GM12878 (cell line): Measurements from ENCODE around the gene SRC.

ENCODE experiments used
- CHD1 ChIP-seq: IDR thresholded peaks from 2 replicates; pipeline ENCODE4 v1.6.1; 2012; ENCODE audit warnings: low read depth, low read length, improper control_type of control experiment
- CREB1 ChIP-seq: IDR thresholded peaks from 2 replicates; pipeline ENCODE4 v1.6.1; 2012; ENCODE audit warnings: low read depth, mild to moderate bottlenecking, inconsistent platforms
- CTCF ChIP-seq, 3 experiments: IDR thresholded peaks in 2 of 3; conservative IDR thresholded peaks in 1 of 3; 2 replicates each; pipeline ENCODE4 v1.5.1; 2011; ENCODE audit warnings: low read depth in 3 of 3, low read length in 3 of 3, mild to moderate bottlenecking in 3 of 3, control low read depth in 2 of 3, moderate library complexity in 2 of 3, inconsistent platforms in 1 of 3, mixed read lengths in 1 of 3; ENCODE audit not compliant: control insufficient read depth in 2 of 3, insufficient read depth in 1 of 3; ENCODE audit errors: extremely low read depth in 1 of 3
- HDAC2 ChIP-seq: fragments of 200-600 bp; sonication (generic); IDR thresholded peaks from 2 replicates; pipeline ENCODE4 v1.6.1; 2017
- JUND ChIP-seq: IDR thresholded peaks from 2 replicates; pipeline ENCODE4 v1.6.1; 2012; ENCODE audit warnings: low read depth, mild to moderate bottlenecking, low read length, improper control_type of control experiment, moderate library complexity
- NFYB ChIP-seq: IDR thresholded peaks from 2 replicates; pipeline ENCODE4 v1.6.1; 2011; ENCODE audit warnings: low read depth, mild to moderate bottlenecking, low read length, improper control_type of control experiment, moderate library complexity; ENCODE audit not compliant: insufficient read depth
- NKRF ChIP-seq: fragments of 450-650 bp; conservative IDR thresholded peaks from 2 replicates; pipeline ENCODE4 v1.6.1; 2017; ENCODE audit warnings: mild to moderate bottlenecking, moderate library complexity
- NRF1 ChIP-seq: conservative IDR thresholded peaks from 2 replicates; pipeline ENCODE4 v1.6.1; 2011; ENCODE audit warnings: mild to moderate bottlenecking, low read depth, low read length, improper control_type of control experiment
- POLR2AphosphoS5 ChIP-seq: IDR thresholded peaks from 2 replicates; pipeline ENCODE4 v1.6.1; 2011; ENCODE audit warnings: mild to moderate bottlenecking, low read length, inconsistent platforms
- SIX5 ChIP-seq: IDR thresholded peaks from 2 replicates; pipeline ENCODE4 v1.6.1; 2011; ENCODE audit warnings: mild to moderate bottlenecking, low read depth, low read length, moderate library complexity; ENCODE audit not compliant: severe bottlenecking
- ZBTB11 ChIP-seq: fragments of 450-650 bp; formaldehyde crosslinking; IDR thresholded peaks from 2 replicates; pipeline ENCODE4 v1.5.0; 2022; ENCODE audit warnings: mild to moderate bottlenecking, missing genetic modification characterization
- TF ChIP-seq, protein P1 (sequence below): IDR thresholded peaks from 2 replicates; pipeline ENCODE4 v1.6.1; 2012; ENCODE audit warnings: low read depth, low read length, improper control_type of control experiment

DNA sequence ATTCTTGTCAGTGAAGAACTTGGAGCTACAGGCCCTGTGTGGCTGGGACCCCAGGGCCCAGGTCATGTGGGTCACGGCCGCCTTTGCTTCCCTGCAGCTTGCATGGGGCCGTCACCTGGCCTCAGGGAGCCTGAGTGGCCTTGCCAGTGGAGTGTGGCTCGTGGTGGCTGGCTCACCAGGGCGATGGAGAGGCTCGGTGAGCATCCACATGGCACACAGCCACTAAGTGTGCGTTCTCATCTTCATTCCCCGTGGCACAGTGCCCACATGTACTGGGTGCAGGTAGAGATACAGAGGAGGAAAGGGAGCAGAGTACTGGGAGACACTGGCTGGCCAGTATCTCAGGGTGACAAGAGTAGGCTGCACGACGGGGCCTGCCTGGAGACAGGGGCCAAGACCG is 35.0 kb upstream of the SRC start:
- no peak for TF ChIP-seq SIX5
- TF ChIP-seq CTCF (IDR thresholded peaks at IDR 0.05 in 2 of 3, conservative IDR thresholded peaks at IDR 0.05 in 1 of 3; ENCODE audit: control insufficient read depth in 2 of 3, extremely low read depth in 1 of 3, insufficient read depth in 1 of 3, low read depth in 3 of 3, low read length in 3 of 3): no peak
- no peak for TF ChIP-seq CHD1
- TF ChIP-seq CREB1: no peak
- TF ChIP-seq NRF1: no peak
- TF ChIP-seq ZBTB11 (CRISPR knock-in tag): no peak
- TF ChIP-seq HDAC2: no peak
- TF ChIP-seq JUND: no peak
- TF ChIP-seq, protein P1, sequence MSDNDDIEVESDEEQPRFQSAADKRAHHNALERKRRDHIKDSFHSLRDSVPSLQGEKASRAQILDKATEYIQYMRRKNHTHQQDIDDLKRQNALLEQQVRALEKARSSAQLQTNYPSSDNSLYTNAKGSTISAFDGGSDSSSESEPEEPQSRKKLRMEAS: no peak
- no peak for TF ChIP-seq POLR2AphosphoS5
- TF ChIP-seq NKRF: no peak
- no peak for TF ChIP-seq NFYB
